Caco-2 (cell line): ENCODE results near the gene FAM181A. TPM values are rescaled to one million over a fixed set of nuclear protein-coding genes. Genes with fewer than 3 reads are reported as not detected.

Source experiments
- BruUV-seq: library from RNA; stranded (reverse); fragments of 400-500 nt; replicated peaks from 2 replicates; lab custom pipeline; 2021; lab: Mats Ljungman, UMichigan
- CTCF ChIA-PET: fragments of 300-600 bp; sonication (Branson Sonifier 250); formaldehyde crosslinking; loops from one replicate; lab custom pipeline; 2022; ENCODE audit warnings: antibody characterized with exemption; lab: Charles Lee
- POLR2A ChIA-PET: fragments of 300-600 bp; sonication (Branson Sonifier 250); formaldehyde crosslinking; loops from one replicate; lab custom pipeline; 2022; ENCODE audit warnings: antibody characterized with exemption; lab: Charles Lee
- DNase-seq, 2 experiments: peaks; one replicate each; pipeline versions ENCODE4 v3.0.0 to v3.0.0-alpha.2; 2020 to 2022
- H3K27me3 ChIP-seq: replicated peaks from 2 replicates; pipeline ENCODE4 v1.6.0; 2011; ENCODE audit warnings: low read length; ENCODE audit not compliant: control insufficient read depth, insufficient read depth
- H3K36me3 ChIP-seq: 2 replicates; pipeline ENCODE4 v1.5.1; 2011; ENCODE audit warnings: low read length; ENCODE audit not compliant: control insufficient read depth, insufficient read depth
- H3K4me1 ChIP-seq: fragments of 250-450 bp; sonication (Bioruptor Pico); 2 replicates; pipeline ENCODE4 v1.5.1; 2020; ENCODE audit warnings: mild to moderate bottlenecking
- H3K4me3 ChIP-seq: 2 replicates; pipeline ENCODE4 v1.5.1; 2011; ENCODE audit warnings: low read depth, mild to moderate bottlenecking, control low read depth, low read length
- H3K9me3 ChIP-seq: fragments of 250-450 bp; sonication (Bioruptor Pico); 2 replicates; pipeline ENCODE4 v1.5.1; 2020; ENCODE audit warnings: mild to moderate bottlenecking, moderate library complexity
- H3K27ac Mint-ChIP-seq: one replicate; pipeline ENCODE4 v1.8.0; 2022; ENCODE audit warnings: mixed read lengths; ENCODE audit not compliant: unreplicated experiment
- H3K27me3 Mint-ChIP-seq: one replicate; pipeline ENCODE4 v1.8.0; 2022; ENCODE audit warnings: mixed read lengths; ENCODE audit not compliant: insufficient read depth, unreplicated experiment
- H3K36me3 Mint-ChIP-seq: one replicate; pipeline ENCODE4 v1.8.0; 2022; ENCODE audit warnings: mild to moderate bottlenecking, mixed read lengths; ENCODE audit not compliant: insufficient read depth, unreplicated experiment
- H3K4me1 Mint-ChIP-seq: one replicate; pipeline ENCODE4 v1.8.0; 2022; ENCODE audit warnings: low read depth, mixed read lengths; ENCODE audit not compliant: unreplicated experiment
- H3K4me3 Mint-ChIP-seq: one replicate; pipeline ENCODE4 v1.8.0; 2022; ENCODE audit warnings: mild to moderate bottlenecking, moderate library complexity, mixed read lengths; ENCODE audit not compliant: unreplicated experiment
- H3K9me3 Mint-ChIP-seq: one replicate; pipeline ENCODE4 v1.8.0; 2022; ENCODE audit warnings: mixed read lengths; ENCODE audit not compliant: unreplicated experiment
- intact Hi-C: fragments of 100-400 bp; cut with micrococcal nuclease; formaldehyde crosslinking; loops from one replicate; pipeline ENCODE4 v1.10.0; 2022; ENCODE audit not compliant: unreplicated experiment
- total RNA-seq: library from RNA; stranded (reverse); gene quantifications from 2 replicates; pipeline ENCODE4 v1.2.3, GENCODE V29; 2022
- TF ChIP-seq, protein P1 (sequence below), 2 experiments: fragments of 200-600 bp in 1 of 2; IDR thresholded peaks; 1 replicate in 1 of 2; 2 replicates in 1 of 2; pipeline versions ENCODE4 v1.5.1 to v1.8.0; 2011 to 2022; ENCODE audit warnings: antibody characterized with exemption in 1 of 2, control low read depth in 1 of 2, inconsistent platforms in 1 of 2, low read depth in 1 of 2, low read length in 1 of 2, mild to moderate bottlenecking in 1 of 2, moderate library complexity in 1 of 2; ENCODE audit not compliant: insufficient read depth in 1 of 2, severe bottlenecking in 1 of 2, unreplicated experiment in 1 of 2

Gene FAM181A
- total RNA-seq, 1 experiment from 2014 or later, result not detected

DNA sequence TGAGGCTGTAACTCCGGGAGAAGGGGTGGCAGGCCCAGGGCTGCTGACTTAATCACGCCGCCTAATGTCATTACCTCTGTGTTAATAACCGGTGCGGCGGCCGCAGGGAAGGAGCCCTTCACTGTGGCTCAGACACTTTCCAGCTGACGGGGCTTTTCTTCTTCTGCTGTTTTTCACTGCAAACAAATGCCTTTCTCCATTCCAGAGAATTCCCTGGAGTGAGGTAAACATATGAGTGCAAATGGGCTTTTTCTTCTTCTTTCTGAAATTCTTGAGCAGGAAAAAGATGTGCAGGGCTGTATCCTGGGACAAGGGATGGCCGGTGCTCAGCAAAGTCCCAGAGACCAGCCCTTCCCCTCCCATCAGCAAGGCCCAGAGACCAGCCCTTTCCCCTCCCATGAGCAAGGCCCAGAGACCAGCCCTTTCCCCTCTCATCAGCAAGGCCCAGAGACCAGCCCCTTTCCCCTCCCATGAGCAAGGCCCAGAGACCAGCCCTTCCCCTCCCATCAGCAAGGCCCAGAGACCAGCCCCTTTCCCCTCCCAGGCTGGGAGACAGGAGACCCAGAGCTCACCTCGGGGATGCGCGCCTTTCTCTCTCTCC lies 33.4 kb upstream of the FAM181A start:
- H3K36me3 ChIP-seq, result no peaks in the 10 kb centered on the region
- intact Hi-C loops, result loop anchor here (1.0 kb wide), 1 partner anchor 238 kb away; no protein-coding TSS in a partner anchor
- BruUV-seq, result no TSS peak
- no peak for DNase-seq
- TF ChIP-seq, protein P1, sequence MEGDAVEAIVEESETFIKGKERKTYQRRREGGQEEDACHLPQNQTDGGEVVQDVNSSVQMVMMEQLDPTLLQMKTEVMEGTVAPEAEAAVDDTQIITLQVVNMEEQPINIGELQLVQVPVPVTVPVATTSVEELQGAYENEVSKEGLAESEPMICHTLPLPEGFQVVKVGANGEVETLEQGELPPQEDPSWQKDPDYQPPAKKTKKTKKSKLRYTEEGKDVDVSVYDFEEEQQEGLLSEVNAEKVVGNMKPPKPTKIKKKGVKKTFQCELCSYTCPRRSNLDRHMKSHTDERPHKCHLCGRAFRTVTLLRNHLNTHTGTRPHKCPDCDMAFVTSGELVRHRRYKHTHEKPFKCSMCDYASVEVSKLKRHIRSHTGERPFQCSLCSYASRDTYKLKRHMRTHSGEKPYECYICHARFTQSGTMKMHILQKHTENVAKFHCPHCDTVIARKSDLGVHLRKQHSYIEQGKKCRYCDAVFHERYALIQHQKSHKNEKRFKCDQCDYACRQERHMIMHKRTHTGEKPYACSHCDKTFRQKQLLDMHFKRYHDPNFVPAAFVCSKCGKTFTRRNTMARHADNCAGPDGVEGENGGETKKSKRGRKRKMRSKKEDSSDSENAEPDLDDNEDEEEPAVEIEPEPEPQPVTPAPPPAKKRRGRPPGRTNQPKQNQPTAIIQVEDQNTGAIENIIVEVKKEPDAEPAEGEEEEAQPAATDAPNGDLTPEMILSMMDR (IDR thresholded peaks at IDR 0.05; ENCODE audit: insufficient read depth in 1 of 2, low read depth in 1 of 2, low read length in 1 of 2, severe bottlenecking in 1 of 2, unreplicated experiment in 1 of 2), result no peak
- H3K4me3 Mint-ChIP-seq, result no peak overlapping the region
- H3K4me1 Mint-ChIP-seq, result no peaks in the 10 kb centered on the region
- H3K9me3 Mint-ChIP-seq, result no peaks in the 10 kb centered on the region
- peaks cover 7% of the 10 kb centered on the region for H3K27me3 Mint-ChIP-seq
- ChIA-PET POLR2A (no interaction called here), CTCF (interaction anchor here (0.6 kb wide), 1 partner anchor 238 kb away, joined by 5 read pairs; no protein-coding TSS in a partner anchor)
- H3K4me3 ChIP-seq, result no peak overlapping the region
- H3K27me3 ChIP-seq, result no peaks in the 10 kb centered on the region
- no peaks in the 10 kb centered on the region for H3K36me3 Mint-ChIP-seq
- no peaks in the 10 kb centered on the region; the same call in 1 of the 2 replicates for H3K4me1 ChIP-seq
- H3K27ac Mint-ChIP-seq, result no peak overlapping the region
- H3K9me3 ChIP-seq, result no peaks in the 10 kb centered on the region

DNA sequence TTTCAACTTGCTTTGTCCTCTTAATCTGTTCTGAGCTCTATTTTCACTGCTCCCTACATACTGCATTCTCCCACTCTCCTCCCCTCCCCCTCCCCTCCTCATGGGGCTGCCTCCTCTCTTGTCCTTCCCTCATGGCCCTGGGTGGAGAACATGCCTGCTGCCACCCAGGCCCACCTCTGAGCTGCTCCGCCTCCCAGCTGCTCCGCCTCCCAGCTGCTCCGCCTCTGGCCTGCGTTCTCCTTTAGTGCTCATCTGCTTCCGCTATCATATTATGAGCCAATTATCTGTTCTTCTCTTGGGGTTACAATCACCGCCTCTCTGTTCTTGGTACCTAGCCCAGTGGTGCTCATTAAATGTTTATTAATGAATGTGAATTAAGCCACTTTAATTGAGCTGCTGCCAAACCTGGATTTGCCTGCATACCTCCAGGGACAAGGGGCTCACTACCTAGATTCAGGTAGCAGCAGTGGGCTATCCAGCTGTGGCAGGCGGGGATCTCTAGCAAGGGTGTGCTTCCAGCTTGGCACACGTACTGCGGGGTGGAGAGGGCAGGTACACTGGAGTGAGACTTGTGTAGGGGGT lies 32.0 kb upstream of the FAM181A start:
- DNase-seq, result no peak
- Histone ChIP-seq H3K27me3 (no peaks in the 10 kb centered on the region), H3K4me1 (no peaks in the 10 kb centered on the region; the same call in 1 of the 2 replicates), H3K4me3 (no peak overlapping the region), H3K9me3 (no peaks in the 10 kb centered on the region), H3K36me3 (no peaks in the 10 kb centered on the region)
- no peaks in the 10 kb centered on the region for H3K4me1 Mint-ChIP-seq
- no peak overlapping the region for H3K27ac Mint-ChIP-seq
- ChIA-PET POLR2A (no interaction called here), CTCF (no interaction called here)
- no peak overlapping the region for H3K4me3 Mint-ChIP-seq
- intact Hi-C loops, result no loop called here
- no TSS peak for BruUV-seq
- TF ChIP-seq, protein P1 (IDR thresholded peaks at IDR 0.05; ENCODE audit: insufficient read depth in 1 of 2, low read depth in 1 of 2, low read length in 1 of 2, severe bottlenecking in 1 of 2, unreplicated experiment in 1 of 2), result no peak
- H3K27me3 Mint-ChIP-seq, result peaks cover 7% of the 10 kb centered on the region
- no peaks in the 10 kb centered on the region for H3K9me3 Mint-ChIP-seq
- no peaks in the 10 kb centered on the region for H3K36me3 Mint-ChIP-seq

DNA sequence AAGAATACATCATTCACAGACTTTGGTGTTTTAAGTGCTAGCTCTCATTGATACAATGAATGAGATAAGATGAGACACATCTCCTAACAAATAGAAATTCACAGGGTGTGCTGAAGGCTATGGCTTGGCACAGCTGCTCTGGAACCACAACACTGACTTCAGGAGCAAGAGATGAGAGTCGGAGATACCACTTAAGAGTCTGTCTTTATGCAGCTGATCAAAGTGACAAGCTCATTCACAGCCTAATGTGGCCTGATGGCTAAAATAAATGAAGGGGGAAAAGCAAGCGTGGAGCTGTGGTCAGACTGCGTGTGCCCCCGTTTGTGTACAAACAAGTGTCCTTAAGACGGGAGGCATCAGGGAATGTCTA lies 29.7 kb upstream of the FAM181A start:
- Histone ChIP-seq H3K27me3 (no peaks in the 10 kb centered on the region), H3K36me3 (no peaks in the 10 kb centered on the region), H3K9me3 (no peaks in the 10 kb centered on the region), H3K4me3 (no peak overlapping the region), H3K4me1 (peaks cover 11% of the 10 kb centered on the region)
- DNase-seq, result no peak
- no TSS peak for BruUV-seq
- H3K36me3 Mint-ChIP-seq, result no peaks in the 10 kb centered on the region
- no peak overlapping the region for H3K4me3 Mint-ChIP-seq
- POLR2A ChIA-PET, result no interaction called here
- no peaks in the 10 kb centered on the region for H3K27me3 Mint-ChIP-seq
- H3K4me1 Mint-ChIP-seq, result no peaks in the 10 kb centered on the region
- H3K9me3 Mint-ChIP-seq, result no peaks in the 10 kb centered on the region
- TF ChIP-seq, protein P1 (IDR thresholded peaks at IDR 0.05; ENCODE audit: insufficient read depth in 1 of 2, low read depth in 1 of 2, low read length in 1 of 2, severe bottlenecking in 1 of 2, unreplicated experiment in 1 of 2), result no peak
- CTCF ChIA-PET, result interaction anchor here (0.8 kb wide), 1 partner anchor 8 kb away, joined by 5 read pairs; no protein-coding TSS in a partner anchor
- H3K27ac Mint-ChIP-seq, result no peak overlapping the region
- intact Hi-C loops, result no loop called here
